Erythroblast (primary cell): ENCODE results near the gene FNIP2.

Source experiments
- GATA1 ChIP-seq: IDR thresholded peaks from 2 replicates; pipeline ENCODE4 v1.6.1; 2011; ENCODE audit warnings: low read depth, mild to moderate bottlenecking, control low read depth, low read length, moderate library complexity
- POLR2A ChIP-seq: IDR thresholded peaks from 2 replicates; pipeline ENCODE4 v1.6.1; 2011; ENCODE audit warnings: mild to moderate bottlenecking, low read length

- TF ChIP-seq POLR2A, result no peak
- TF ChIP-seq GATA1, result no peak
Observed at GRCh38 chr4:158934996-158935669, 166.3 kb downstream of the FNIP2 start.
